ENCODE data around the gene KMT2A. TPM values are rescaled to one million over a fixed set of nuclear protein-coding genes. Genes with fewer than 3 reads are reported as not detected.

Gene KMT2A
- total RNA-seq, 1 donor from 2014 or later: 85.8 TPM

GRCh38 chr11:118503216-118503615, 66.9 kb downstream of the KMT2A start:
- Mint-ChIP-seq H3K36me3 (peaks cover 73% of the 10 kb centered on the region), H3K4me3 (no peak overlapping the region), H3K9me3 (no peaks in the 10 kb centered on the region), H3K27me3 (ENCODE audit: low read depth) (no peaks in the 10 kb centered on the region), H3K27ac (no peak overlapping the region), H3K4me1 (no peaks in the 10 kb centered on the region)
- TF ChIP-seq CTCF (IDR thresholded peaks at IDR 0.05; ENCODE audit: unreplicated experiment): no peak
- DNase-seq (ENCODE audit: low spot score in 2 of 2, unreplicated experiment in 2 of 2): no peak

GRCh38 chr11:118511601-118512000, 75.3 kb downstream of the KMT2A start:
- no peak for TF ChIP-seq CTCF (IDR thresholded peaks at IDR 0.05; ENCODE audit: unreplicated experiment)
- H3K27ac Mint-ChIP-seq: no peak overlapping the region
- H3K36me3 Mint-ChIP-seq: peaks cover 42% of the 10 kb centered on the region
- DNase-seq (ENCODE audit: low spot score in 2 of 2, unreplicated experiment in 2 of 2): no peak
- H3K4me3 Mint-ChIP-seq: no peak overlapping the region
- no peaks in the 10 kb centered on the region for H3K27me3 Mint-ChIP-seq (ENCODE audit: low read depth)
- H3K9me3 Mint-ChIP-seq: no peaks in the 10 kb centered on the region
- H3K4me1 Mint-ChIP-seq: no peaks in the 10 kb centered on the region

GRCh38 chr11:118514103-118514502, 77.8 kb downstream of the KMT2A start:
- Mint-ChIP-seq H3K4me1 (no peaks in the 10 kb centered on the region), H3K27me3 (ENCODE audit: low read depth) (no peaks in the 10 kb centered on the region), H3K36me3 (peaks cover 44% of the 10 kb centered on the region), H3K4me3 (no peak overlapping the region), H3K27ac (no peak overlapping the region), H3K9me3 (no peaks in the 10 kb centered on the region)
- DNase-seq (ENCODE audit: low spot score in 2 of 2, unreplicated experiment in 2 of 2): no peak
- TF ChIP-seq CTCF (IDR thresholded peaks at IDR 0.05; ENCODE audit: unreplicated experiment): no peak

- H3K36me3 Mint-ChIP-seq: peaks cover 31% of the 10 kb centered on the region
- H3K4me3 Mint-ChIP-seq: no peak overlapping the region
- H3K27me3 Mint-ChIP-seq (ENCODE audit: low read depth): no peaks in the 10 kb centered on the region
- no peak for TF ChIP-seq CTCF (IDR thresholded peaks at IDR 0.05; ENCODE audit: unreplicated experiment)
- DNase-seq (ENCODE audit: low spot score in 2 of 2, unreplicated experiment in 2 of 2): no peak
- no peaks in the 10 kb centered on the region for H3K9me3 Mint-ChIP-seq
- H3K27ac Mint-ChIP-seq: no peak overlapping the region
- no peaks in the 10 kb centered on the region for H3K4me1 Mint-ChIP-seq
Observed at GRCh38 chr11:118519549-118519948, 83.3 kb downstream of the KMT2A start.

- no peak overlapping the region for H3K27ac Mint-ChIP-seq
- peaks cover 20% of the 10 kb centered on the region for H3K36me3 Mint-ChIP-seq
- H3K27me3 Mint-ChIP-seq (ENCODE audit: low read depth): no peaks in the 10 kb centered on the region
Observed at GRCh38 chr11:118521892-118522311, 85.6 kb downstream of the KMT2A start.

More at GRCh38 chr11:118521892-118522311, 85.6 kb downstream of the KMT2A start:
- DNase-seq (ENCODE audit: low spot score in 2 of 2, unreplicated experiment in 2 of 2): no peak
- TF ChIP-seq CTCF (IDR thresholded peaks at IDR 0.05; ENCODE audit: unreplicated experiment): no peak
- Mint-ChIP-seq H3K9me3 (no peaks in the 10 kb centered on the region), H3K4me1 (no peaks in the 10 kb centered on the region), H3K4me3 (no peak overlapping the region)
